ENCODE results near the gene GIGYF2.
A peak's percentile ranks its signal among the peaks of the same experiment; 100 is the strongest.
"Not testable (repeated sequence)": the region's sequence is repeated elsewhere in the genome, so short reads cannot be mapped to it uniquely, and the experiment has no call there.

The GIGYF2 gene

DNA sequence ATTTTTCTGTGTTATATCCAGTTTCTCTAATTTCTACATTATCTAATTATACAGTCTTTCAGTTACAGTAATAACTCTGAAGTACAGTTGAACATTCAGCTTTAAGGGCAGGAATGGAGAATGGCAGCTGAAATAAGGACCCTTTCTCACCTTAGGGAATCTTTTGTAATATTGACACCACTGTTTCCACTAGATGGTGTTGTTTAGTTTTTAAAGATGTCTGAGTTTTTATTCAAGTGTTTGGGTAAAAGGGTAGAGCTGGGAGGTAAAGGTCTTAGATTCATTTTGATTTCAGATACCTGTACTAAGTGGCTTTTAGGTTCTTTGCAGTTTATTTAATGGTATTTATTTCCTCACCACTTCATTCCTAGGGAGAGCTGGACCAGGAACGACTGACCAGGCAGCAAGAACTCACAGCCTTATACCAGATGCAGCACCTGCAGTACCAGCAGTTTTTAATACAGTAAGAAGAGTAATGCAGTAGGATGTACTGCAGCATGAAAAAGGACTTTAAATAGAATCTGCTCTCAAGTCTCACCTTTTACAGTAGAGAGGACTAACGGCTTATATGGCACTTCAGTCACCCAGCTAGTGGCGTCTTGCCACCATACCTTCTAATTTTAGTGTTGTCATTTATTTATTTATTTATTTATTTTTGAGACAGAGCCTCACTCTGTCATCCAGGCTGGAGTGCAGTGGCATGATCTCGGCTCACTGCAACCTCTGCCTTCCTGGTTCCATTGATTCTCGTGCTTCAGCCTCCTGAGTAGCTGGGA is 112.4 kb downstream of the GIGYF2 start:
- DNase-seq (ENCODE audit: low read depth), result no peak

DNA sequence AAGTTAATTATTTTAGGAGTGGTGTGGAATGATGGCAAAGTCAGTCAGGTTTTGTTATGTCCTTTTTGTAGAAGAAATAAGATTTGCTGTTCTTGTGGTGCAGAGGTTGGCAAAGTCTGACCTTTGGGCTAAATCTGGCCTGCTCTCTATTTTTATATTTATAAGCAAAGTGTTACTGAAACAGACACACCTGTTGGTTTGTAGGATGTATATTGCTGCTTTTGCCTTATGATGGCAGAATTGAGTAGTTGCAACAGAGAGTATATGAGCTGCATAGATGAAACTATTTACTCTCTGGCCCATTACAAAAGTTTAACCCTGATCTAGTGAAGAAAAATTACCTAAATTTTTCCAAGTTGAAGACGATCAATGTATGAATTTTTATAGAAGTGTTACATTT is 113.3 kb downstream of the GIGYF2 start:
- DNase-seq (ENCODE audit: low read depth), result no peak

DNA sequence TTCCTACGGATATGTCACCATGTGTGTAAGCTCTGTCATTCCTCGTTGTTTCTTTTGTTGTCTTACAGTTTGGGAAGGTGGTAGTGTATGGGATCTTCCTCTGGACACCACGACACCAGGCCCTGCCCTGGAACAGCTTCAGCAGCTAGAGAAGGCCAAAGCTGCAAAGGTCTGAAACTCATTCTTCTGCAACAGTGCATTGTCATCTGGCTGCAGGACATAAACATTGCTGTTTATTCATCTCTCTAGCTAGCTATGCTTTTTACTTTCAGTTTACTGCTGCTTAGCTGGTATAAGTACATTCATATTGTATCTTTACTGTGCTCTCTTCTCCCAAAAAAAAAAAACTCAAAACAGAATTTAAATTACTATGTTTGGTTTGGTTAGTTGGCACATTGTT is 118.4 kb downstream of the GIGYF2 start:
- no peak for DNase-seq (ENCODE audit: low read depth)

DNA sequence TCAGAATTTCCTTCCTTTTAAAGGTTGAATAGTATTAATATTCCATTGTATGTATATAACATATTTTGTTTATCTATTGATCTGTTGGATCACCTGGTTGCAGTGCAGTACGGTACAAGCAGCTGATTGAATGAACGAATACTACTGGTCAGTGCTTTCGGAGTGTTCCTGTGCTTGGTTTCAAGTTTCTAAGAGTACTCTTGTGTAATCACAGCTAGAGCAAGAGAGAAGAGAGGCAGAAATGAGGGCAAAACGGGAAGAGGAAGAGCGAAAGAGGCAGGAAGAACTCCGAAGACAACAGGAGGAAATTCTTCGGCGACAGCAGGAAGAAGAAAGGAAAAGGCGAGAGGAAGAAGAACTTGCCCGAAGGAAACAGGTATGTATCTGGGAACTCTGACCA is 119.5 kb downstream of the GIGYF2 start:
- no peak for DNase-seq (ENCODE audit: low read depth)

DNA sequence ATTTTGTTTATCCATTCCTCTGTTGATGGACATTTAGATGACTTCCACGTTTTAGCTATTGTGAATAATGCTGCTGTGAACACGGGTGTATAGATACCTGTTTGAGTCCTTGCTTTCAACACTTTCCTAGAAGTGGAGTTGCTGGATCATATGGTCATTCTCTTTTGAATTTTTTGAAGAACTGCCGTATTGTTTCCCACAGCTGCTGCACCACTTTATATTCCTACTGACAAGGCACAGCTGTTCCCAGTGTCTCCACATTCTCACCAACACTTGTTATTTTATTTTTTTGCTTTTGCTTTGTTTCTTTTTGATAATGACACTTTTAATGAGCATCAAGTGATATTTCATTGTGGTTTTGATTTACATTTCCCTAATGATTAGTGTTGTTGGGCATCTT is 120.6 kb downstream of the GIGYF2 start:
- DNase-seq (ENCODE audit: low read depth), result no peak

DNA sequence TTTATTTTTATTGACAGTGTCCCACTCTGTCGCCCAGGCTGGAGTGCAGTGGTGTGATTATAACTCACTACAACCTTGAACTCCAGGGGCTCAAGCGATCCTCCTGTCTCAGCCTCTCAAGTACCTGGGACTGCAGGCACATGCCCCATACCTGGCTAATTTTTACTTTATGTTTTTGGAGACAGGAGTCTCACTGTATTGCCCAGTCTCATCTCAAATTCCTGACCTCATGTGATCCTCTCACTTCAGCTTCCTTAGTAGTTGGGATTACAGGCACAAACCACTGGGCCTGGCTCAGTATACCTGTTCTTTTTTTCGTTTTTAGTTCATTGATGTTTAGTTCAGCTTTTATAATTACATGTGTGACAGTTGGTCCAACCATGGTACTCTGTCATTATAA is 132.9 kb downstream of the GIGYF2 start:
- DNase-seq (ENCODE audit: low read depth), result no peak

DNA sequence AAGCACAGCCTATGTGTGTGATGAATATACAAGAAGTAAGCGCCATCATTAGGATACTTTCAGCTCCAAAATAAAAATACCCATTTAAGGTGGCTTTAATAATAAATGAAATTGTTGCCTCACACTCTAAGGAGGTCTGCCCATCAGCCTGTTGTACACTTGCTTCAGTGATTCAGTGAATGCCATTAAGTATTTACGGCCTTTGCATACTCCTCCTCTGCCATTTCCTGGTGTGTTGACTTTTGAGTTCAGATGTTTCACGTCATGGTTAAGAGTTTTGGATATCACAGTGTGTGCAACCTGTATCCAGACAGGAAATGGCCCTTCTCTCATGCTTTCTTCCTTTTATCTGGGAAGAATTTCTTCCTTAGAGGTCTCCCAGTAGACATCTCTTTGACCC is 134.4 kb downstream of the GIGYF2 start:
- DNase-seq (ENCODE audit: low read depth), result no peak

DNA sequence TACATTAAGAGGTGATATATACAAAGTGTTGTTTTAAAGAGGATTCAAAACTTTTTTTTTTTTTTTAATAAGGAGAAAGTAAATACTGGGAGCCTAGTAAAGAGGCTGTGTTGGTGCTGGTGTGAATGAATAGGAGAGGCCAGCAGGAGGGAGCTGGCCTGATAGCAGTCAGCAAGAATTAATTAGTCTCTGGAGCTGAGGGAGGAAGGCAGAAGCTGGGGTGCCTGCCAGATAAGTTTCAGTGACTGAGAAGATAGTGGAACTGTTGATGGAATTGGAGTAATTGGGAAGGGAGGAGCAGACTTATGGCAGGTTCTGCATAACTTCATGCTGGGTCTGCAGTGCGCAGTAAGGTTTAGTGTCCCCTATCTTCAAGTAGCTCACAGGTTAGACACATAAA is 136.7 kb downstream of the GIGYF2 start:
- DNase-seq (ENCODE audit: low read depth), result no peak

DNA sequence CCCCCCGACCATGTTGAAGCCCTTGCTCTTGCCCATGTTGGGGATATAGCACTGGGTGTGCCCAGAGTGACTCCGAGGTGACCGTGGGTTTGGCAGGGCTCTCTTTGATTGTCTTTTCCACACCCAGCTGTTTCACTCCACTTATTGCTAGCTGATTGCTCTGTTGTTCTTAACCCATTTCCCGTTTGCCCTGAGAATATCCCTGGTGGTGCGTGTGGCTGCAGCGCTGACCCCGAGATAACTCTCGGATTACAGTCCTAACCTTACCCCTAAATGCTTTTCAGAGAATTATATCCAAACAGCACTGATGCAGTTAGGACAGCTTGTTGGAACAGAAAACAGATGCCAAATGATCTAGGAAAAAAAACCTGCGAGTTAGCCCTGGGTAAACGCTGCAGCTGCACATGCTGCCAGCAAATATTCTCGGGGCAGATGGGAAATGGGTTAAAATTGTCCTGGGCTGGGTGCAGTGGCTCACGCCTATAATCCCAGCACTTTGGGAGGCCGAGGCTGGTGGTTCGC is 138.6 kb downstream of the GIGYF2 start:
- DNase-seq (ENCODE audit: low read depth), result no peak

DNA sequence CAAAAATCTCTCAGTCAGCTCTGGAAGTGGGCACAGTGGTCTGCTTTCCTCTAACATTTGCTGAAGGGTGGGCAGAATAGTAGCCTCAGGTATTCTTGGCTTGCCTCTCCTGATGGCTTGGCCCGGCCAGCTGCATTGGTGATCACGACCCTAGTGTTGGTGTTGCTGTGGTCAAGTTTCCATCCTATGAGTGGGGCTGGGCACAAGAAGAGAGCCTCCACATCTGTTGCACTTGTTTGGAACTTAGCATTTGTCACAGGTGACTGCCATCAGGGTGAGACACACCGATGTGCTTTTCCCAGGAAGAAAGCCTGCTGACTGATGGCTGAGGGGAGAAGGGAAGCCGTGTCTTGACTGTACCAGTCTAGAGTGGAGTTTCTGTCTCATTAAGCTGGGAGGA is 139.8 kb downstream of the GIGYF2 start:
- DNase-seq (ENCODE audit: low read depth), result no peak

DNA sequence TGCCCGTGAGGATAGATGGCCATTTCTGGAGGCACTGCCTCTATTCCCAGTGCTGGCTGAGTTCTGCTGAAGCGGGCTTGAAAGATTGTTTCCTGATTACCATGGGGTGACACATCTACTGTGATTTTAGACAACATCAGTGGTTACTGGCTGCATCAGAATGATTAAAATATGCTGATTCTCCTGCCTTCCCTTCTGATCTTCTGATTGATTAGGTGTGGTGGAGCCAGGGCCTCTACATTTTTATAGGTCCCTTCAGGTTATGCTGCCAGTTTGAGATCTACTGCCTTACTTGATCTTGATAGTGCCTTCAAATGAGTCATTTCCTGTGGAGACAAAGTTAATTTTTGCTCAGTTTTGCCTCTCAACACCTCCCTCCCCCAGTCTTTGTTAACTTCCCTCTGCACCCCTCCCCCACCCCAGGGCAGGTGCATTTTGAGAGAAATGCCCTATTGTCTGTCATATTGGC is 141.3 kb downstream of the GIGYF2 start:
- peak; percentile 56 for DNase-seq (ENCODE audit: low read depth)

DNA sequence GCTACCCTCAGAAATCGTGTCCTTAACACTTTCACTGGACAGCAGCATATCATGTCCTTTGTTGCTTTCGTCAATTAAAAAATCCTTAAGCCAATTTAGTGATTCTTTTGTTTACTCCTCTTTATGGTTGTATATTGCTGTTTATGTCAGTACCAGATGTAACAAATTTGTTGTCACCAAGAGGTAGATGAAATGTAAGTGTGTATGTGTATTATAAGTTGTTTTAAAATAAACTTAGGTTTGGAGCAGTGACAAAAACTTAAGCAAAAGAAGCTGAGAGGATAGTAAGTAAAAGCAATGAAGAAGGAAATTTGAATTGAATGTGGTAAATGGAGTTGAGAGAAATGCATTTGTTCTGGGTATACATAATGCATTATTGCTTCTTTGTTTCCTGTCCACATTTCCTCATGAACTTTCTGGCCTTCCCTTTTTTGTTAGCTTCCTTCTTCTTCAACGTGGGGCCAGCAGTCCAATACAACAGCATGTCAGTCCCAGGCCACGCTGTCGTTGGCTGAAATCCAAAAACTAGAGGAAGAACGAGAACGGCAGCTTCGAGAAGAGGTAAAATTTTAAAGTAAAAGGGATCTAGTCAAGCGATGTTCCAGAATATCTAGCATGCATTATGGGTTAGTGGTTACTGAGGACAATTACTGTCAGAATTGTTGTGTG is 142.4 kb downstream of the GIGYF2 start:
- no peak for DNase-seq (ENCODE audit: low read depth)

DNA sequence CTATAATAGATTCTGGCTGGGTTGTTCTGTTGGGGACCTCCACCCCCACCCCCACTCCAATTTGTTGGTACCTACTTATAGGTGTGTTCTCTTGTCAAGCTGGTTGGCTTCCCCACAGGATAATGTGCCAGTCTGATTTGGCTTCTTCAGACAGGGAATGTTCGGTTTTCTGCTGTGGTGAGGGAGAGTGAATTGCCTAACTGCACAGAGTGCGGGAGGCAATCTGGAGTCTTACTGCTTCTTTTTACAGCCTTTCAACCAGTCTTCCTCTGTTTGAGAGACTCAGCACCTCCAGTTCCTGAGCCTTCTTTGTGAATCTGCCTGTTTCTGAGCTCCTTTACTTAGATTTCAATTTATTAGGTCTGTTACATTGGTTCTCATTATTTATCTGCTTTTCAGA is 145.6 kb downstream of the GIGYF2 start:
- no peak for DNase-seq (ENCODE audit: low read depth)

DNA sequence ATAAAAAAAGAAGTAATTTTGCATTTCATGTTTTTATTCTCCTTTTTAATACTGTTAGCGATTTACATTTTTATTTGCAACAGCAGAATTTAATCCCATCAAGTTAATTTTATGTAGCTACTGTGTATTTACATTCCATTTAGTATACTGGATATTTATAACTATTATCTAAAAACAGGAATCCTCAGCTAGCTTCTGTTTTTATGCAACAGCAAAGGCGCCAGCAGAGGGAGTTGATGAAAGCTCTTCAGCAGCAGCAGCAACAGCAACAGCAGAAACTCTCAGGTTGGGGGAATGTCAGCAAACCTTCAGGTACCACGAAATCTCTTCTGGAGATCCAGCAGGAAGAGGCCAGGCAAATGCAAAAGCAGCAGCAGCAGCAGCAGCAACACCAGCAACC is 146.7 kb downstream of the GIGYF2 start:
- DNase-seq (ENCODE audit: low read depth), result no peak

DNA sequence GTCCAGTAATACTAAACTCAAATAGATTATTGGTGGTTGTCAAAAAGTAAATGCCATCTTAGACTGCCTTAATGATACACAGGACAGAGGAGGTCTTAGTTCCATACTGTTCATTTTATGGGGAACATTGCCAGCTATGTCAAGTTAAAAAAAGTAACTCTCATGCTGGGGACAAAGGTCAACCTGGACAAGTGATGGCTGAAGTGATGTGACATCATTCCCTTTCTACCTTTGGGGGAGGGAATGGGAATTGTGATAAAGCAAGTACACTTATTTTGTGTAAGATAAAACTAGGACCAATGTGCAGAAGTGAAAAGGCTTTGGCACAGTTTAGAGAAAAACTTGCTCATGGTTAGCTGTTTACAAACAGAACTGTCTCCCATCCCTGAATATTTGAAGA is 148.9 kb downstream of the GIGYF2 start:
- no peak for DNase-seq (ENCODE audit: low read depth)

DNA sequence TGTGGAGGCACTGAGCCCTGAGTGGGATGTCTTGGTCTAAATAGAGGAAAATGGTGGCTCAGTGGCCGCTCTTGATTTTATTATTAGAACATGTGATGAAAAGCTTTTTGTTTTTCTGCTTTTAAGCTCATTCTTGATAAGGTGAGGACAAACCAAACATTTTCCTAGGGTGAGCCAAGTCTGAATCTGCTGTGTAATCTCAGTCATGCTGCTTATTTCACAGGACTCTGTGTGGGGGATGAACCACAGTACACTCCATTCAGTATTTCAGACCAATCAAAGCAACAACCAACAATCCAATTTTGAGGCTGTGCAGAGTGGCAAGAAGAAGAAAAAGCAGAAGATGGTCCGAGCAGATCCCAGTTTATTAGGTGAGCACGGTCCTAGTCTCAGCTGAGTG is 152.9 kb downstream of the GIGYF2 start:
- no peak for DNase-seq (ENCODE audit: low read depth)

DNA sequence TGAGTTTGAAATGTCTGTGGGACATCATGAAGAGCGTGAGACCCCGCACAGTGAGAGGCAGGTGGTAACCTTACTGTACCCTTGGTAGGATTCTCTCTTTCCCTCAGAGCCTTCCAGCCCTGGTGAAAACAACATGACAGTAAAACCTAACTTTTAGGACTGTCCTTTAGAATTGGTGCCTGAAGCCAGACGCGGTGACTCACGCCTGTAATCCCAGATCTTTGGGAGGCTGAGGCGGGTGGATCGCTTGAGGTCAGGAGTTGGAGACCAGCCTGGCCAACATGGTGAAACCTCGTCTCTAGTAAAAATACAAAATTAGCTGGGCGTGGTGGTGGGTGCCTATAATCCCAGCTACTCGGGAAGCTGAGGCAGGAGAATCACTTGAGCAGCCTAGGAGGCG is 154.9 kb downstream of the GIGYF2 start:
- not testable (repeated sequence) for DNase-seq (ENCODE audit: low read depth)

DNA sequence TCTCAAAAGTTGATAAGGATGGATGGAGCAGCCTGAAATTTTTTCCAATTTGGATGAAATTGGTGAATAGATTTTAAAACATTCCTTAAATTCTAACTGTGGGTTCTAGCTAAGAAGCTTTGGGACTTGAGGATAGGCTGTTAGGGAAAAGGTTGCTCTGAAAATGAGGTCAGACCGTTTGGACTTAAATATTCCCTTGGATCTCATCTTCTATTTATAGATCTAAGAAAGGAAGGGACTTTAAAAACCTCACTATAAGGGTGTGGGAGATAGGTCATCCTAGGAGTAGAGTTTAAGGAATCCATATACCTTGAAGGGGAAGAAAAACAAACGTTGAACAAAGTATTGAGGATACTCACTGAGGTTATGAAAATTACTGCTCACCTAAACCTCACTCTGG is 155.5 kb downstream of the GIGYF2 start:
- DNase-seq (ENCODE audit: low read depth), result no peak

DNA sequence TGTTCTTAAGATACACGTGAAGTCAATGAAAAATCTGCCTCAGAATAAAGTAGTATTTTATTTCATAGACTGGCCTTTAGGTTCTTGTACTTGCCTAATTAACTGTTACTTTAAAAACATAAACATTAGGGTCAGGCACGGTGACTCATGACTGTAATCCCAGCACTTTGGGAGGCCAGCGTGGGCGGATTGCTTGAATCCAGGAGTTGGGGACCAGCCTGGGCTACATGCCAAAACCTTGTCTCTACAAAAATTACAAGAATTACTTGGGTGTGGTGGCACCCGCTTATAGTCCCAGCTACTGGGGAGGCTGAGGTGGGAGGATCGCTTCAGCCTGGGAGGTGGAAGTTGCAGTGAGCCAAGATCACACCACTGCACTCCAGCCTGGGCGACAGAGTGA is 157.0 kb downstream of the GIGYF2 start:
- no peak for DNase-seq (ENCODE audit: low read depth)

DNA sequence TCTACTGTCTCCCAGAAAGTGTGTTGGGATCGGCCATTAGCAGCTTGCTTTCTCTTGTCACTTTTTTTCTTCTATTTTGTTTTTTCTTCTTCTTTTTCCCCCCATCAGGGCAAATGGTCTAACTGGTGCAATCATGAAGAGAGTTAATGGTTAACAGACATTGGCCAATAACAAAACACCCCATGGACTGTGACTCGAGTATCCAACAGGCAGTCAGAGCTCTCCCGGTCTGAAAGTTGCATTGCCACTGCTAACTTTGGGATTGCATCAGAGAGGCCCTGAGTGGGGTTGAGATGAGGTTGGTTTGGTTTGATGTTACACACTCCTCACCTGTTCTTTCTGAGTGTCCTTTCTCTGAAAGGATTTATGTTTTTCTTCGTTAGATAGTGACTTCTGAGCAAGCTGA is 160.0 kb downstream of the GIGYF2 start:
- no peak for DNase-seq (ENCODE audit: low read depth)

DNA sequence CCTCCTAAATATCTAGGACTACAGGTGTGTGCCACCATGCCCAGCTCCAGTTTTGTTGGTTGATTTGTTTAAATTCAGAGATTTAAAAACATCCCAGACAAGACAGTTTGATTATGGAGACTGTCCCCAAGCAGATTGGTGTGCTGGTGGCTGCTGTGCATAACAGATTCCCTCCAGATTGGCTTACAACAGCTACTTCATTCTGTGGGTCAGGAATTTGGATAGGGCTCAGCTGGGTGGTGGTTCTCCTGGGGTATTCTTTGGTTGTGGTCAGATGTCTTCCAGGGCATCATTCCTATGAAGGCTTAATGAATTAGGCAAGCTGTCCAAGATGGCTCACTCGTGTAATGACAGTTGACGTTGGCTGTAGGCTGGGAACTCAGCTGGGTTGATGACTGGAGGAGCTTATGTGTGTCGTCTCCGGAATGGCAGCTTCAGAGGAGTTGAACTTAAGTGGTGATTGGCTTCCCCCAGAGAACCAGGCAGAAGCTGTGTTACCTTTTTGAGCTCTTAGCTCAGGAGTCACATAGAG is 162.3 kb downstream of the GIGYF2 start:
- no peak for DNase-seq (ENCODE audit: low read depth)

DNA sequence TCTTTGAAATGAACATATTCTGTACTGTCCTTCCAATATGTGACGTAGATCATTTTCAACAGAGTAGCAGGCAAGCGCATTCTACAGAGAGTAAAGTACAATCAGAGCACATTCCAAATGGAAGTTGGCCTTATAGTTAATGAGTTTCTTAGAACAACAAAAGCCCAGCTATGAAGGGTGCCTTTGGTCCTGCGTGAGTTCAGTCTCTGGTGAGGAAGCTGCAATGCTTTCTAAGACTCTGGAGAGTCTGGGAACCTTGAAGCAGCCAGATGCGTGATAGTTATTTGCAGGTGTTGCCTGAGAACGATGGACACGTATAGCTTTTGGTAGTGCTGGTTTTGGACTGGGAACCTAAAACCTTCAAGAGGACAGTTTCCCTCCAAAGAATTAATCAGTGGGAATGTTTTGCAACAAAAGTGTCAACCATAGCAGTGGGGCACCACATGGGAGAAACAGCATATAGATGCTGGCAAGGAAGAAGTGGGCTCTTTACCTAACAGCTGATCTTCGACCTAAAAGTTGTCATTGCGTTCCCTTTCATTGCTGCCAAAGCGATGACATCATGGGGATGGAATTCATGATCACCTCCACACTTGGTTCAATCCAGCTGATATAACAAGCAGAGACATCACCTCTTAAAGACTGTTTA is 163.6 kb downstream of the GIGYF2 start:
- DNase-seq (ENCODE audit: low read depth), result no peak

DNA sequence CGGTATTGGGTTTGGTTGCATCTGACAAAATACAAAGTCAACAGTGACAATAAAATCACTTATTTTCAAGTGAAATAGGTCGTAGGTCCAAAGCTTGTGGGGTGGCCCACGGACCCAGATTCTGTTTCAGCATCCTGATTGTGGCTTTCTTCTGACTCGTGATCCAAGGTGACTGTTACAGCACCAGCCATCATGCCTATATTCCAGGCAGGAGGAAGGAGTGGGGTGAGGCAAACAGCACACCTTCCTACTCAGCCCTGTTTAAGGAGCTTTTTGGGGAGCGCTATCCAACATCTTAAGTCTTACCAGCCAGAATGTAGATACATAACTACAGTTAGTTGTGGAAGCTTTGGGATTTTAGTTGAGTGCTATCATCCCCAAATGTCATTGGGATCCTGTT is 164.2 kb downstream of the GIGYF2 start:
- DNase-seq (ENCODE audit: low read depth), result no peak
